OCI-LY3 (cell line): ENCODE results near the gene RAD51B.

Source experiments
- H2AFZ ChIP-seq: fragments of 200-600, 300-600 bp; shearing (Covaris generic); 2 replicates; pipeline ENCODE4 v1.6.0; 2014; ENCODE audit warnings: antibody characterized with exemption, low read depth, low read length
- H3K27ac ChIP-seq: fragments of 200-600, 300-600 bp; sonication (generic); 2 replicates; pipeline ENCODE4 v1.5.1; 2014; ENCODE audit warnings: mild to moderate bottlenecking, low read length, moderate library complexity, mixed read lengths
- H3K27me3 ChIP-seq: fragments of 200-600, 300-600 bp; sonication (generic); 2 replicates; pipeline ENCODE4 v1.6.1; 2014; ENCODE audit warnings: low read depth, low read length, mixed read lengths
- H3K36me3 ChIP-seq: fragments of 200-600, 300-600 bp; sonication (generic); replicated peaks from 2 replicates; pipeline ENCODE3; 2014; ENCODE audit warnings: low read depth, low read length, mixed read lengths
- H3K4me1 ChIP-seq: fragments of 300-600, 200-600 bp; sonication (generic); 2 replicates; pipeline ENCODE4 v1.6.1; 2014; ENCODE audit warnings: low read length, mixed read lengths
- H3K4me2 ChIP-seq: fragments of 200-600, 300-600 bp; sonication (generic); 2 replicates; pipeline ENCODE4 v1.6.1; 2014; ENCODE audit warnings: low read length, mixed read lengths
- H3K4me3 ChIP-seq: fragments of 300-600, 200-600 bp; sonication (generic); 2 replicates; pipeline ENCODE4 v1.5.1; 2014; ENCODE audit warnings: antibody characterized with exemption, mild to moderate bottlenecking, low read length, moderate library complexity
- H3K79me2 ChIP-seq: fragments of 300-600, 200-600 bp; shearing (Covaris generic); 2 replicates; pipeline ENCODE4 v1.6.1; 2014; ENCODE audit warnings: mild to moderate bottlenecking, low read length, mixed read lengths
- H3K9ac ChIP-seq: fragments of 300-600, 200-600 bp; shearing (Covaris generic); 2 replicates; pipeline ENCODE4 v1.6.0; 2014; ENCODE audit warnings: mild to moderate bottlenecking, low read length, moderate library complexity
- H3K9me3 ChIP-seq: fragments of 200-600, 300-600 bp; shearing (Covaris generic); 2 replicates; pipeline ENCODE4 v1.6.1; 2014; ENCODE audit warnings: low read length, mixed read lengths; ENCODE audit not compliant: insufficient read depth
- H4K20me1 ChIP-seq: fragments of 200-600, 300-600 bp; sonication (generic); 2 replicates; pipeline ENCODE4 v1.6.1; 2016; ENCODE audit warnings: low read length, mixed read lengths; ENCODE audit not compliant: insufficient read depth
- EZH2phosphoT487 ChIP-seq: fragments of 200-600 bp; shearing (Covaris generic); IDR thresholded peaks from 2 replicates; pipeline ENCODE4 v1.6.1; 2018; ENCODE audit warnings: antibody characterized with exemption, mixed run types, low read depth
- TF ChIP-seq, protein P1 (sequence below): fragments of 200-600, 300-600 bp; sonication (generic); IDR thresholded peaks from 2 replicates; pipeline ENCODE4 v1.5.1; 2014; ENCODE audit warnings: antibody characterized with exemption, low read length, low read depth

RAD51B gene

DNA sequence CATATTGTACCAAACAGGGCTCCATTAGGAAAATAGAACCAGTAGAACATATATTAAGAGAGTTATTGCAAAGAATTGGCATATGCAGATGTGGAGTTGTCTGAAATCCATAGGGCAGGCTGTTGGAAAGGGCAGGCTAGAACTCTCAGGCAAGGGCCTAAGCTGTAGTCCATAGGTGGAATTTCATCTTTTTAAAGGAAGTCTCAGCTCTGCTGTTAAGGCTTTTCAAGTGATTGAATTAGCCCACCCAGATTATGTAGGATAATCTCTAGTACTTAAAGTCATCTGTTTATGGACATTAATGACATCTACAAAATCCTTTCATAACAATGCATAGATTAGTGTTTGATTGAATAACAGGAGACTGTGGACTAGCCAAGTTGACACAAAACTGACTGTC lies 59.4 kb downstream of the RAD51B start:
- Histone ChIP-seq H3K36me3 (no peaks in the 10 kb centered on the region), H3K4me2 (no peak overlapping the region), H3K9me3 (no peaks in the 10 kb centered on the region), H3K4me1 (peaks cover 18% of the 10 kb centered on the region), H3K9ac (no peak overlapping the region), H3K4me3 (no peak overlapping the region), H3K27me3 (no peaks in the 10 kb centered on the region), H3K79me2 (no peaks in the 10 kb centered on the region), H4K20me1 (no peaks in the 10 kb centered on the region), H2AFZ (no peak overlapping the region), H3K27ac (no peak overlapping the region)
- TF ChIP-seq, protein P1, sequence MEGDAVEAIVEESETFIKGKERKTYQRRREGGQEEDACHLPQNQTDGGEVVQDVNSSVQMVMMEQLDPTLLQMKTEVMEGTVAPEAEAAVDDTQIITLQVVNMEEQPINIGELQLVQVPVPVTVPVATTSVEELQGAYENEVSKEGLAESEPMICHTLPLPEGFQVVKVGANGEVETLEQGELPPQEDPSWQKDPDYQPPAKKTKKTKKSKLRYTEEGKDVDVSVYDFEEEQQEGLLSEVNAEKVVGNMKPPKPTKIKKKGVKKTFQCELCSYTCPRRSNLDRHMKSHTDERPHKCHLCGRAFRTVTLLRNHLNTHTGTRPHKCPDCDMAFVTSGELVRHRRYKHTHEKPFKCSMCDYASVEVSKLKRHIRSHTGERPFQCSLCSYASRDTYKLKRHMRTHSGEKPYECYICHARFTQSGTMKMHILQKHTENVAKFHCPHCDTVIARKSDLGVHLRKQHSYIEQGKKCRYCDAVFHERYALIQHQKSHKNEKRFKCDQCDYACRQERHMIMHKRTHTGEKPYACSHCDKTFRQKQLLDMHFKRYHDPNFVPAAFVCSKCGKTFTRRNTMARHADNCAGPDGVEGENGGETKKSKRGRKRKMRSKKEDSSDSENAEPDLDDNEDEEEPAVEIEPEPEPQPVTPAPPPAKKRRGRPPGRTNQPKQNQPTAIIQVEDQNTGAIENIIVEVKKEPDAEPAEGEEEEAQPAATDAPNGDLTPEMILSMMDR, result no peak
- TF ChIP-seq EZH2phosphoT487, result no peak

DNA sequence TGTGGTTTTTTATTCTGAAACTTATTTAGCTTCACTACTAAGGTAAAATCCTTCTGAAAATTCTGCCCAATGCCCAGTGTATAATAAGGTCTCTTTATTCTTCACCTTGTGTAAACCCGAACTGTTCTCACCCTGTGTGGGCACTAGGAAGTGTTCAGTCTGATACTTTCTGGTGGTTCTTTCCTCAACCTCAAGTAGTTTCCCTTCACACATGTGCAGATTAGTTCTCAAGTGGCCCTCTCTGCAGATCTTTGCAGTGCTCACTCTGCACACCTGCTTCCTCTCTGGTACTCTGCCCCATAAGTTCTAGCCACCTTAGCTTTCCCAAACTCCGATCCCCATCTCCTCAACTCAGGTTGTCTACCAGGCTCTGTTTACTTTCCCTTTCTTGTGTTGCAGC lies 61.6 kb downstream of the RAD51B start:
- no peak overlapping the region for H2AFZ ChIP-seq
- no peaks in the 10 kb centered on the region for H3K9me3 ChIP-seq
- H3K4me3 ChIP-seq, result 0 out of 2 replicates have a peak overlapping the region, but pooled peaks have one; percentile 35
- TF ChIP-seq EZH2phosphoT487, result no peak
- TF ChIP-seq, protein P1, result no peak
- H3K79me2 ChIP-seq, result no peaks in the 10 kb centered on the region
- no peaks in the 10 kb centered on the region for H3K27me3 ChIP-seq
- H3K36me3 ChIP-seq, result no peaks in the 10 kb centered on the region
- peak overlapping the region; percentile 6; the same call in 1 of the 2 replicates for H3K27ac ChIP-seq
- no peaks in the 10 kb centered on the region for H4K20me1 ChIP-seq
- peak overlapping the region; percentile 67 for H3K4me2 ChIP-seq
- no peak overlapping the region for H3K9ac ChIP-seq
- peaks cover 18% of the 10 kb centered on the region for H3K4me1 ChIP-seq

DNA sequence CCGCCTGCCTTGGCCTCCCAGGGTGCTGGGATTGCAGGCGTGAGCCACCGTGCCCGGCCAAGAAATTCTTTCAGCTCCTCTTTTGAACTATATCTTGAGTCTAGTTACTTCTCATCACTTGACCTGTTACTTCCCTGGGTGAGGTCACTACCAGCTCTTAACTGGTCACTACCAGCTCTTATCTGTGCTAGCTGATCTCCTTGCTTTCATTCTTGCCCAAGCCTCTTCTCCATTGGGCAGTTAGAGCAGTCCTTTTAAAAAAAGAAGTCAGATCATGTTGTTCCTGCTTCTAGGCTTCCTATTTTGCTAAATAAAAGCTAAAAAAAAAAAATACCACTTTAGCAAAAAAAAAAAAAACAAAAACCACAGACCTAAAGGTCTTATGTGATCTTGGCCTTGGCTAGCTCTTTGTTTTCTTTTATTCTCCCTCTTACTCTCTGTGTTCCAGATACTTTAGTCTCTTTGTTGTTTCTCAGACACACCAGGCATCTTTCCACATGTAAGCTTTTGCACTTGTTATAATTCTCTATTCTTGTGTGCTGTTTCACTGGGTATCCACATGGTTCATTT lies 63.5 kb downstream of the RAD51B start:
- Histone ChIP-seq H4K20me1 (no peaks in the 10 kb centered on the region), H3K9ac (no peak overlapping the region), H3K27me3 (no peaks in the 10 kb centered on the region), H3K4me2 (no peak overlapping the region), H3K36me3 (no peaks in the 10 kb centered on the region), H3K79me2 (no peaks in the 10 kb centered on the region), H3K9me3 (no peaks in the 10 kb centered on the region), H3K4me1 (peaks cover 22% of the 10 kb centered on the region), H3K27ac (no peak overlapping the region), H2AFZ (no peak overlapping the region), H3K4me3 (no peak overlapping the region)
- TF ChIP-seq, protein P1, result no peak
- TF ChIP-seq EZH2phosphoT487, result no peak

DNA sequence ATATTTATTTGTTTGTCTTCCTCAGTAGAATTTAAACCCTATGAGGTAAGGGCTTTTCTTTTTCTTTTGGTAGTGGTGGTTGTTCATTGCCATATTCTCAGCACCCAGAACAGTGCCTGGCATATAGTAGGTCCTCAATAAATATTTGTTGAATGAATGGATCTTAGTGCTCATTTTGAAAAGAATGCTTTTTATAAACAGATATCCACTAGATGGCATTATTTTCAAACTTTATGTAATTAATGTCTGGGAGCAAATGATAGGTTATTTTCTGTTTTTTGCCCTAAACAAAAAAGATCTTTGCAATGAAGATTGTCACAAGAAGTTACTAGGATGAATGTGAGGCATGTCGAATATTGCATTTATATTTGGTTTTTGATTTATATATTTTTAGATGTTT lies 64.1 kb downstream of the RAD51B start:
- Histone ChIP-seq H2AFZ (no peak overlapping the region), H3K27me3 (no peaks in the 10 kb centered on the region), H3K4me2 (no peak overlapping the region), H3K27ac (no peak overlapping the region), H3K9ac (no peak overlapping the region), H3K36me3 (no peaks in the 10 kb centered on the region), H3K9me3 (no peaks in the 10 kb centered on the region), H4K20me1 (no peaks in the 10 kb centered on the region), H3K79me2 (no peaks in the 10 kb centered on the region), H3K4me3 (no peak overlapping the region), H3K4me1 (peaks cover 25% of the 10 kb centered on the region)
- TF ChIP-seq, protein P1, result peak; percentile 46
- TF ChIP-seq EZH2phosphoT487, result no peak
